SK-N-SH (cell line): ENCODE measurements around the gene MON2. TPM values are rescaled to one million over a fixed set of nuclear protein-coding genes. Genes with fewer than 3 reads are reported as not detected.

Experiments used
- CTCF ChIA-PET: fragments of 300-600, 350-600 bp; formaldehyde crosslinking; extraction: SDS; loops from one replicate; lab custom pipeline; 2021; lab: Yijun Ruan, JAX
- POLR2A ChIA-PET: fragments of 350-600 bp; sonication (Branson Sonifier 250); formaldehyde crosslinking; extraction: SDS; loops from one replicate; lab custom pipeline; 2020; ENCODE audit warnings: antibody characterized with exemption, inconsistent platforms; lab: Yijun Ruan, JAX
- DNase-seq: peaks from one replicate; pipeline ENCODE4 v3.0.0; 2012
- H2AFZ ChIP-seq: fragments of 200-600 bp; sonication (generic); 2 replicates; pipeline ENCODE4 v1.8.1; 2016; ENCODE audit warnings: antibody characterized with exemption, mild to moderate bottlenecking, low read depth
- H3F3A ChIP-seq: fragments of 200-600 bp; sonication (generic); replicated peaks from 2 replicates; pipeline ENCODE3; 2016; ENCODE audit warnings: antibody characterized with exemption, mild to moderate bottlenecking; ENCODE audit not compliant: insufficient read depth
- H3K27ac ChIP-seq, 2 experiments: fragments of 200-500 bp in 1 of 2; fragments of 200-600 bp in 1 of 2; sonication (Bioruptor generic) in 1 of 2; sonication (generic), shearing (Covaris generic) in 1 of 2; 2 replicates each; pipeline versions ENCODE4 v1.5.1 to v1.6.1; 2014 to 2016; ENCODE audit warnings: low read depth in 2 of 2, inconsistent platforms in 1 of 2, low read length in 1 of 2, mild to moderate bottlenecking in 1 of 2, mixed read lengths in 1 of 2
- H3K27me3 ChIP-seq: fragments of 200-600 bp; sonication (generic), shearing (Covaris generic); 2 replicates; pipeline ENCODE4 v1.6.1; 2016; ENCODE audit warnings: mixed run types; ENCODE audit not compliant: insufficient read depth
- H3K36me3 ChIP-seq, 2 experiments: fragments of 200-500 bp in 1 of 2; fragments of 200-600 bp in 1 of 2; sonication (Bioruptor generic) in 1 of 2; sonication (generic) in 1 of 2; replicated peaks in 1 of 2; 2 replicates each; pipeline versions ENCODE3 to v1.5.1; 2014 to 2016; ENCODE audit warnings: low read length in 1 of 2, mild to moderate bottlenecking in 1 of 2; ENCODE audit not compliant: insufficient read depth in 2 of 2, control insufficient read depth in 1 of 2
- H3K4me1 ChIP-seq, 2 experiments: fragments of 200-500 bp in 1 of 2; fragments of 200-600 bp in 1 of 2; sonication (Bioruptor generic) in 1 of 2; sonication (generic), shearing (Covaris generic) in 1 of 2; 2 replicates each; pipeline versions ENCODE4 v1.5.1 to v1.6.1; 2014 to 2016; ENCODE audit warnings: low read depth in 1 of 2, low read length in 1 of 2, mixed run types in 1 of 2; ENCODE audit not compliant: insufficient read depth in 2 of 2, control insufficient read depth in 1 of 2
- H3K4me2 ChIP-seq: fragments of 200-600 bp; sonication (generic), shearing (Covaris generic); 2 replicates; pipeline ENCODE4 v1.6.1; 2017; ENCODE audit warnings: mixed run types
- H3K4me3 ChIP-seq, 2 experiments: fragments of 200-500 bp in 1 of 2; fragments of 200-600 bp in 1 of 2; sonication (Bioruptor generic) in 1 of 2; sonication (generic), shearing (Covaris generic) in 1 of 2; 2 replicates each; pipeline versions ENCODE4 v1.5.1 to v1.8.1; 2014 to 2016; ENCODE audit warnings: low read depth in 2 of 2, inconsistent platforms in 1 of 2, low read length in 1 of 2, mild to moderate bottlenecking in 1 of 2, mixed read lengths in 1 of 2, moderate library complexity in 1 of 2
- H3K79me2 ChIP-seq: fragments of 200-600 bp; sonication (generic); 2 replicates; pipeline ENCODE4 v1.8.1; 2017; ENCODE audit warnings: mild to moderate bottlenecking; ENCODE audit not compliant: insufficient read depth
- H3K9ac ChIP-seq: fragments of 200-600 bp; sonication (generic); 2 replicates; pipeline ENCODE4 v1.6.1; 2017; ENCODE audit warnings: mixed run types
- H3K9me2 ChIP-seq: fragments of 200-600 bp; sonication (generic); 2 replicates; pipeline ENCODE4 v1.6.1; 2017; ENCODE audit warnings: mixed run types
- H3K9me3 ChIP-seq: fragments of 200-600 bp; sonication (generic); 2 replicates; pipeline ENCODE4 v1.6.1; 2017; ENCODE audit warnings: mixed run types, mild to moderate bottlenecking, moderate library complexity
- H4K20me1 ChIP-seq: fragments of 200-600 bp; sonication (generic); 2 replicates; pipeline ENCODE4 v1.6.1; 2017; ENCODE audit warnings: mild to moderate bottlenecking, mixed run types; ENCODE audit not compliant: insufficient read depth
- CHD2 ChIP-seq: fragments of 150-350 bp; IDR thresholded peaks from 2 replicates; pipeline ENCODE4 v1.6.1; 2018; ENCODE audit warnings: low read length; ENCODE audit not compliant: partially characterized antibody
- EP300 ChIP-seq, 2 experiments: IDR thresholded peaks; 2 replicates each; pipeline versions ENCODE4 v1.4.0 to v1.6.1; 2012; ENCODE audit warnings: borderline replicate concordance in 1 of 2, low read depth in 1 of 2, low read length in 1 of 2
- EZH2phosphoT487 ChIP-seq: fragments of 200-600 bp; sonication (generic); IDR thresholded peaks from 2 replicates; pipeline ENCODE4 v1.6.1; 2017; ENCODE audit warnings: low read depth, mixed run types, mild to moderate bottlenecking, antibody characterized with exemption, moderate library complexity, borderline replicate concordance
- FOSL2 ChIP-seq: IDR thresholded peaks from 2 replicates; pipeline ENCODE4 v1.4.0; 2012; ENCODE audit warnings: low read depth, mild to moderate bottlenecking, moderate library complexity, borderline replicate concordance
- FOXM1 ChIP-seq: IDR thresholded peaks from 2 replicates; pipeline ENCODE4 v1.4.0; 2012; ENCODE audit warnings: low read depth, mild to moderate bottlenecking
- JUND ChIP-seq: IDR thresholded peaks from 2 replicates; pipeline ENCODE4 v1.4.0; 2012
- MAX ChIP-seq: IDR thresholded peaks from 2 replicates; pipeline ENCODE4 v1.4.0; 2012; ENCODE audit warnings: low read depth
- NFIC ChIP-seq: IDR thresholded peaks from 2 replicates; pipeline ENCODE4 v1.4.0; 2012; ENCODE audit warnings: borderline replicate concordance
- POLR2AphosphoS5 ChIP-seq: IDR thresholded peaks from 2 replicates; pipeline ENCODE4 v1.6.1; 2012; ENCODE audit warnings: low read depth, low read length
- RAD21 ChIP-seq: IDR thresholded peaks from 2 replicates; pipeline ENCODE4 v1.6.1; 2012; ENCODE audit warnings: mild to moderate bottlenecking, low read length
- RFX5 ChIP-seq: IDR thresholded peaks from 2 replicates; pipeline ENCODE4 v1.6.1; 2012; ENCODE audit warnings: mild to moderate bottlenecking, improper control_type of control experiment, low read length
- RXRA ChIP-seq: IDR thresholded peaks from 2 replicates; pipeline ENCODE4 v1.4.0; 2012; ENCODE audit warnings: low read depth, mild to moderate bottlenecking, borderline replicate concordance
- SIN3A ChIP-seq: IDR thresholded peaks from 2 replicates; pipeline ENCODE4 v1.6.1; 2012; ENCODE audit warnings: low read depth, mild to moderate bottlenecking, low read length, moderate library complexity, borderline replicate concordance
- SMC3 ChIP-seq: IDR thresholded peaks from 2 replicates; pipeline ENCODE4 v1.6.1; 2012; ENCODE audit warnings: low read depth, low read length, improper control_type of control experiment
- TAF1 ChIP-seq: IDR thresholded peaks from 2 replicates; pipeline ENCODE4 v1.6.1; 2012; ENCODE audit warnings: low read depth, mild to moderate bottlenecking, low read length, moderate library complexity, borderline replicate concordance
- TCF12 ChIP-seq: IDR thresholded peaks from 2 replicates; pipeline ENCODE4 v1.4.0; 2012
- TEAD4 ChIP-seq: IDR thresholded peaks from 2 replicates; pipeline ENCODE4 v1.4.0; 2012; ENCODE audit warnings: mild to moderate bottlenecking, borderline replicate concordance; ENCODE audit not compliant: insufficient read depth
- WGBS: methylation state at CpG from one replicate; pipeline ENCODE4 v1.1.6; 2017; ENCODE audit warnings: low lambda C conversion rate; 5-methylcytosine and 5-hydroxymethylcytosine counted together
- polyA plus RNA-seq, 3 experiments: library from polyadenylated mRNA; depleted of rRNA; stranded (reverse); fragments of >200 nt; gene quantifications; 2 replicates each; pipeline ENCODE4 v1.2.3, GENCODE V29; 2012
- TF ChIP-seq, protein P1 (sequence below): fragments of 150-350 bp; IDR thresholded peaks from 2 replicates; pipeline ENCODE4 v1.6.1; 2016; ENCODE audit warnings: mild to moderate bottlenecking, low read depth, low read length
- TF ChIP-seq, protein P2 (sequence below): IDR thresholded peaks from 2 replicates; pipeline ENCODE4 v1.4.0; 2012; ENCODE audit warnings: low read depth, borderline replicate concordance

MON2 gene
- polyA plus RNA-seq, 1 of the 3 experiments (the other 2 are of a cell fraction), result 4.4 TPM

GRCh38 chr12:62468935-62469334, 2.3 kb downstream of the MON2 start:
- H3K4me1 ChIP-seq, result peaks cover 0 to 5% of the 10 kb centered on the region in 2 experiments; a peak in 2 of 4 replicates
- no peaks in the 10 kb centered on the region for H3K9me3 ChIP-seq
- no peak for DNase-seq
- no peak overlapping the region for H2AFZ ChIP-seq
- H3K4me3 ChIP-seq, result peak overlapping the region; percentile 94 to 96; a peak in 2 of 4 replicates
- 88% methylated on average over 8 of the region's 8 CpGs for WGBS
- no peaks in the 10 kb centered on the region for H3K27me3 ChIP-seq
- CTCF ChIA-PET, result no interaction called here
- H3K36me3 ChIP-seq, result peaks cover 2 to 7% of the 10 kb centered on the region in 2 experiments
- H3K9me2 ChIP-seq, result no peaks in the 10 kb centered on the region
- no peak overlapping the region for H3K27ac ChIP-seq
- POLR2A ChIA-PET, result no interaction called here
- peaks cover 73% of the 10 kb centered on the region for H3K79me2 ChIP-seq
- H3K4me2 ChIP-seq, result peak overlapping the region; percentile 86
- H4K20me1 ChIP-seq, result peaks cover 13% of the 10 kb centered on the region; the same call in 1 of the 2 replicates
- H3K9ac ChIP-seq, result no peak overlapping the region
- no peaks in the 10 kb centered on the region for H3F3A ChIP-seq
- TF ChIP-seq SIN3A, result no peak
- TF ChIP-seq, protein P1, sequence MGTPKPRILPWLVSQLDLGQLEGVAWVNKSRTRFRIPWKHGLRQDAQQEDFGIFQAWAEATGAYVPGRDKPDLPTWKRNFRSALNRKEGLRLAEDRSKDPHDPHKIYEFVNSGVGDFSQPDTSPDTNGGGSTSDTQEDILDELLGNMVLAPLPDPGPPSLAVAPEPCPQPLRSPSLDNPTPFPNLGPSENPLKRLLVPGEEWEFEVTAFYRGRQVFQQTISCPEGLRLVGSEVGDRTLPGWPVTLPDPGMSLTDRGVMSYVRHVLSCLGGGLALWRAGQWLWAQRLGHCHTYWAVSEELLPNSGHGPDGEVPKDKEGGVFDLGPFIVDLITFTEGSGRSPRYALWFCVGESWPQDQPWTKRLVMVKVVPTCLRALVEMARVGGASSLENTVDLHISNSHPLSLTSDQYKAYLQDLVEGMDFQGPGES, result no peak
- no peak for TF ChIP-seq RAD21
- no peak for TF ChIP-seq FOSL2
- no peak for TF ChIP-seq JUND
- TF ChIP-seq NFIC, result no peak
- TF ChIP-seq TCF12, result no peak
- TF ChIP-seq TEAD4, result no peak
- no peak for TF ChIP-seq RFX5
- TF ChIP-seq MAX, result no peak
- TF ChIP-seq EZH2phosphoT487, result no peak
- TF ChIP-seq, protein P2, sequence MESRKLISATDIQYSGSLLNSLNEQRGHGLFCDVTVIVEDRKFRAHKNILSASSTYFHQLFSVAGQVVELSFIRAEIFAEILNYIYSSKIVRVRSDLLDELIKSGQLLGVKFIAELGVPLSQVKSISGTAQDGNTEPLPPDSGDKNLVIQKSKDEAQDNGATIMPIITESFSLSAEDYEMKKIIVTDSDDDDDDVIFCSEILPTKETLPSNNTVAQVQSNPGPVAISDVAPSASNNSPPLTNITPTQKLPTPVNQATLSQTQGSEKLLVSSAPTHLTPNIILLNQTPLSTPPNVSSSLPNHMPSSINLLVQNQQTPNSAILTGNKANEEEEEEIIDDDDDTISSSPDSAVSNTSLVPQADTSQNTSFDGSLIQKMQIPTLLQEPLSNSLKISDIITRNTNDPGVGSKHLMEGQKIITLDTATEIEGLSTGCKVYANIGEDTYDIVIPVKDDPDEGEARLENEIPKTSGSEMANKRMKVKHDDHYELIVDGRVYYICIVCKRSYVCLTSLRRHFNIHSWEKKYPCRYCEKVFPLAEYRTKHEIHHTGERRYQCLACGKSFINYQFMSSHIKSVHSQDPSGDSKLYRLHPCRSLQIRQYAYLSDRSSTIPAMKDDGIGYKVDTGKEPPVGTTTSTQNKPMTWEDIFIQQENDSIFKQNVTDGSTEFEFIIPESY, result no peak
- no peak for TF ChIP-seq POLR2AphosphoS5
- no peak for TF ChIP-seq SMC3
- TF ChIP-seq RXRA, result no peak
- no peak for TF ChIP-seq CHD2
- TF ChIP-seq EP300 (IDR thresholded peaks at IDR 0.05; ENCODE audit: borderline replicate concordance in 1 of 2, low read depth in 1 of 2, low read length in 1 of 2), result no peak
- TF ChIP-seq TAF1, result no peak
- TF ChIP-seq FOXM1, result no peak
